IPS-18c (cell line): ENCODE data around the gene NOL7.

Experiments used
- H3K4me3 ChIP-seq: 2 replicates; pipeline ENCODE4 v1.7.0; 2013; ENCODE audit warnings: low read depth, mild to moderate bottlenecking, low read length, moderate library complexity; ENCODE audit not compliant: insufficient read depth
- H3K9me3 ChIP-seq: one replicate; pipeline ENCODE4 v1.6.1; 2013; ENCODE audit warnings: mild to moderate bottlenecking, low read length, moderate library complexity; ENCODE audit not compliant: control insufficient read depth, insufficient read depth

Gene NOL7

DNA sequence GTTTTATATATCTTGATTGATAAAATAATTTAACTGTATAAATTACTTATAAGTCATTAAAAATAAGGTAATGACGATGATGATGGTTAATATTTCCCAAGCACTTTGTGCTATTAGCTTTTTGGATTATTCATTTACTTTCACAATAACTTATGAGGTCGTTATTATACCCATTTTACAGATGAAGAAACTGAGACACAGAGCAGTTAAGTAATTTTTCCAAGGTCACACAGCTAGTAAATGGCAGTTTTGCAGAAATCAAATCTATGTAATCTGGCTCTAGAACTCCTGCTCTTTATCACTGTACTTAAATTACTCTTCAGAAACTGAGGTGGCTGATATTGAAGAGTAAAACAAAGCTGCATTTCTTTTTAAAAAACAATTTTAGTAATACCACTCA lies 18.2 kb downstream of the NOL7 start:
- Histone ChIP-seq H3K9me3 (no peaks in the 10 kb centered on the region), H3K4me3 (no peak overlapping the region)

DNA sequence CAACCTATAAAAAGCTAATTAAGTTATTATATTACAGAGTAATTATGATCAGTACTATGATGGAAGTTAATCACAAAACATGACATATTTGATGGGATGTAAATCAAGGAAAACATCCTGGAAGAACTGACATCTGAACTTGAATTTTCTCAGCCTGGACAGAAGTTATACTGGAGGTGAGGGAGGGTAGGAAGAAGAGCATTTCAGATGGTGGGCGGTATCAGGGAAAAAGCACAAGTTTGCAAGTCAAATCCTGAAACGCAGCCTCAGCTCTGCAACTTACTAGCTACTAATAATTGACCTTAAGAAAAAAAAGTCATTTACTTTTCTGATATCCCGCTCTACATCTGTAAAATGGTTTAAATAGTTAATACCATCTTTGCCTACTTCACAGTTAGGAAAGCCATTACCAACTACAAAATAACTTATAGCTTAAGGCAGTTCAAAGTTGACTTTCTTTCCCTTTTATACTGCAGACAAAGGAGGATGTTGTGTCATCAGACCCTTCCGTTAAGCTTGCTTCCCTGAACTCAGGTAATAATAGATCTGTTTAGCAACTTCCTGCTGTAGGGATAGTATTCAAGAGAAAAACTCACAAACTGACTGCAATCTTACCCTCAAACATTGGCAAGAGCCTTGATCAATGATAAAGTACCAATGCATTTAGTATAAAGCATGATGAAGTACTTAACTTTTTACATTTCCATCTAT lies 21.0 kb downstream of the NOL7 start:
- H3K4me3 ChIP-seq, result no peak overlapping the region

DNA sequence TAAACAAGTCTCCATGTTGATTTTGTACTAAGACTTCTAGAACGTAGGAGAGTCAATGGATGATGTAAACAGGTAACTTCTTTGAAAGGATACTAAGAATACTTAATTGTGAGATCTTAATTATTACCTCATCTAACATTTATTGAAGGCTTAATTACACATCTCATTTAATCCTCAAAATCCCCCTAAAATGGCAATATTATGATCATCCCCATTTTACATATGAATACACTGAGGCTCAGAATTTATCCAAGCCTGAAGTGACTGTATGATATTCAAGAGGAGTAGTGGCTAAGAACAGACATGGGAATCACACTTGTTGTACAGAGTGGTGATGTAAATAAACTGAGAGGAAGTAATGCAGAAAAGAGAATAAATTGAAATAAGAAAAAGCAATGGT lies 22.9 kb downstream of the NOL7 start:
- Histone ChIP-seq H3K4me3 (no peak overlapping the region), H3K9me3 (no peaks in the 10 kb centered on the region)

More for the DNA sequence above, 21.0 kb downstream of the NOL7 start:
- no peaks in the 10 kb centered on the region for H3K9me3 ChIP-seq

DNA sequence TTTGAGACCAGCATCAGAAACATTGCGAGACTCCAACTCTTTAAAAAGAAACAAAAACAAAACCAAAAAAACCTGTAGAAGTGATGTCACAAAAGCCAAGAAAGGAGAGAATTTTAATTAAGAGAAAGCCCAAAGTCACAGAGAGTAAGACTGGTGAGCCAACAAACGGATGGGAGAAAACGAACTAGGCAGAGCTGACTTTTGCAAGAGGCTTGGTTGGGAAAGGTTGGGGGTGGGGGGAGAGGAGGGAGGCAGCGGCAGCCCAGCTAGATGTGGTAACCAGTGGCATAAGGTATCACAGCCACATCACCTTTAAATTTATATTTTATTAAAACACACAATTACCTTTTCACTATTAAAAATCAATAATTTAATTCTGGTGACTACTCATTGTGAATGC lies 23.5 kb downstream of the NOL7 start:
- Histone ChIP-seq H3K9me3 (no peaks in the 10 kb centered on the region), H3K4me3 (no peak overlapping the region)

DNA sequence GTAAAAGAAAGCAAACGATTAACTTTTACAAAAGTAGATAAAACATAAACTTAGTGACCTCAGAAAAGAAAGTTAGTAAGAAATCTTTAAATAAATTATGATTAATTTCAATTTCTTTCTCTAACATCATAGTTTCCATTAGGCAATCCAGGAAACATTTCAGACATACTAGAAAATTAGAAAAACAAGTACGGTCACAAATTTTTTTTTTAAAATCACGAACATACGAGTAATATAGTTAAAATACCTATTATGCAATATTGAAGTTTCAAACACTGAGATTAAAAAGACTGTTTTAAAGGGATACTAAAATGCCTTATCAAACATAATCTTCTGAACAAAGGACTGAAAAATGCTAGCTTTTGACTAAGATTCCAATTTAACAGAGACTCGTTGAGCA lies 26.2 kb downstream of the NOL7 start:
- no peaks in the 10 kb centered on the region for H3K9me3 ChIP-seq
- no peak overlapping the region for H3K4me3 ChIP-seq

DNA sequence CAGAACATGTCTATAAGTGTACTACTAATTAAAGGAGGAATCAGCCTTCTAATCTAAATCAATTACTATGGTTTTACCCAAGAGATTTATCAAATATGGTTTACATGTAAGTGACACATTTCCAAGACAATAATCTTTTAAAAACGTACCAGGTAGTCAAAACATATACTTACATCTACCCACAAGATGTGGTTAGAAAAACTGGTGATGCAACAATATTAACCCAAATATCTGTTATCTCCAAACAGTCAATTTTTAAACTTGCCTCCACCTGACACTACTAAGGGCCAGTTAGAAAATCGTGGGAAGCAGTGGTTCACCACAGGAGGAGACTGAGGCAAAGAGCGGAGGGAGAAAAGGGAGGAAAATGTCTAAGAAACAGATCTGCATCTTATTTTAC lies 28.0 kb downstream of the NOL7 start:
- Histone ChIP-seq H3K9me3 (no peaks in the 10 kb centered on the region), H3K4me3 (no peak overlapping the region)

DNA sequence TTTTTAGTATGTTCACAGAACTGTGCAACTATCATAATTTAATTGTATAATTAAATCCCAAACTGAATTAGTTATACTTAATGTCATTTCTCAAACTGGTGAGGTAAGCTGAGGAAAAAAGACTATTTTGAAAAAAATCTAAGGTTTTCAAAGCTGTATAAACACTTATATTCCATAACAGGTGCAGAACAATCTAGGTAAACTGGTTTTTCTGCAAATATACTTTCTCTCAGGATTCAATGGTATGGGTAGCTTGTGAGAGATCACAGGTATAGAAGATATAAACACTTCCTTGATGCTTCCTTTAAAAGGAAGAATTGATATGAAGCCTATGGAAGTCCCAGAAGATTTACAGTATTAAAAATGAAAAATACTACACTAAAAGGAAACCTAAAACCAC lies 33.7 kb downstream of the NOL7 start:
- Histone ChIP-seq H3K4me3 (no peak overlapping the region), H3K9me3 (no peaks in the 10 kb centered on the region)

DNA sequence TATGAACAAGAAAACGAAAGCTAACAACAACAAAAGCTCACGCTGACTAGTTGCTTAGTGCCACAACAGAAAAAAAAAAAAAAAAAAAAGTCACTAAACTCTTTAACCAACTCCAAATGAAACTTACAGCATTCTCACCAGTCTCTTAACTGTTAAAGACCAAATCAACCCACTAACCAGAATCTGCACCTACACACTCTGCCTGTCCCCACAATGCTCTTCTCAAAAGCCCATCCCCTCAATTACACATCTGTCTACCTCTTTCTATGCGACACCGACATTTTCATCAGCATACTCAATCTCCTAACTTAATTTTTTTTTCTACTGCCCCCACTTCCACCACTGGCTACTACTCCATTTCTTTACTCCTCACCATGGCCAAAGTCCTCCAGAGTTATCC lies 34.3 kb downstream of the NOL7 start:
- no peak overlapping the region for H3K4me3 ChIP-seq
- no peaks in the 10 kb centered on the region for H3K9me3 ChIP-seq

DNA sequence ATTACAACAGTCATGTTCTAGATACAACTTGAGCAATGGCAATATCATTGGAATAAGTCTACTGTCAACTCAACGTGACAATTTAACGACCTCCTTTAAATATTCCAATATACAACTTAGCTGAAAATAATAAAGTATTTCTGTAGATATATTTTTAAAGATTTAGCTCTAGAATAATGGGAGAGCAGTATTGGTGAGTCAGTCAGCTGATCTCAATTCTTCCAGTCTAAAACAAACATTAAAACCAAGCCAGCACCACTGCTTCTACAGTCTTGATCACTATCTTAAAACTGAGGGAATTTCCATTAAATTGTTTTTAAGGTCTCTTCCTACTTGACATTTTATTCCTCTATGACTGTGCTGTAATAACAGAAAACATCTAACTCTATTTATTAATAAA lies 38.2 kb downstream of the NOL7 start:
- H3K9me3 ChIP-seq, result no peaks in the 10 kb centered on the region
- H3K4me3 ChIP-seq, result no peak overlapping the region

DNA sequence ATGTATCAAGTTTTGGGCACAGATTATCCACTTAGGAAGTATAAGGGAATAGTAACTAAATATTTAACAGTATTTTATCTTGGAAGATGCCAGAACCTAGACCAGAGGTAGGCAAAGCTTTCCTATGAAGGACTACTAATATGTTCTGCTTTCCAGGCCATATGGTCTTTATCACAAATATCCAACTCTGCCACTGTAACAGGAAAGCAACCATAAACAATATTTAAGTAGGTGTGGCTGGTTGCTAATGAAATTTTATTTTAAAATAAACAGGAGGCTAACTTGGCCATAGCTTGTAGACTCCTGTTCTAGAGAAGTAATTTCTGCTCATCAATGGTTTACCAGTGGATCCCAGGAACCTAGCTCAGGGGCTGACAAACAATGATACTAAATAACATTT lies 39.4 kb downstream of the NOL7 start:
- H3K4me3 ChIP-seq, result no peak overlapping the region
- H3K9me3 ChIP-seq, result no peaks in the 10 kb centered on the region

DNA sequence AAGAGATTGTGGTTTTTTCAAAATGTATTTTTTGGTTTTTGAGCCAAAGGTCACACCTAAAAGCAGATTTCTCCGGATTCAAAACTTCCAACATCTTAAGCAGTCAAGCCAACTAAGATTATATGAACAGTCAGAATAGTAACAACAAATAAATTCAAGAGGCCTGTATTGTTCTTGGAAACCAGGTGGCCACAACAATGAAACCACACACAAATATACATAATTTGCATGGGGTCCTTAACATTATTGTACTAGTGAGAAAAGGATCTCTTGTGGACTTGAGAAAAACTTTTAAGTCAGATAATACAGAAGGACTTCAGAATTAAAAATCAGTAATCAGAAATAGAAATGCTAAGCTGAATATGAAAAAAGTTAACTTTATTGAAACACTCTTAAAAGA lies 40.6 kb downstream of the NOL7 start:
- Histone ChIP-seq H3K9me3 (no peaks in the 10 kb centered on the region), H3K4me3 (no peak overlapping the region)

DNA sequence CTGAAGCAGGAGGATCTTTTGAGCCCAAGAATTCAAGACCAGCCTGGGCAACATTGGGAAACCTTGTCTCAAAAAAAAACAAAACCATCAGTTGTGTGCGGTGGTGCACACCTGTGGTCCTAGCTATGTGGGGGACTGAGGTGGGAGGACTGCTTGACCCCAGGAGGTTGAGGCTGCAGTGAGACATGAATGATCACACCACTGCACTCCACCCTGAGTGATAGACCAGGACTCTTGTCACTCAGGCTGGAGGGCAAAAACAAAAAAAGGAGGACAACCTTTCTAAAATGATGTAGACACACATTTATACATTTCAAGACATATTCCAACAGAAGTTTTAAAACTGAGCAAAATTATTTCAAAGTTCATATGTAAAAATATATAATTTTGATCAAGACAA lies 45.1 kb downstream of the NOL7 start:
- no peak overlapping the region for H3K4me3 ChIP-seq
- no peaks in the 10 kb centered on the region for H3K9me3 ChIP-seq

DNA sequence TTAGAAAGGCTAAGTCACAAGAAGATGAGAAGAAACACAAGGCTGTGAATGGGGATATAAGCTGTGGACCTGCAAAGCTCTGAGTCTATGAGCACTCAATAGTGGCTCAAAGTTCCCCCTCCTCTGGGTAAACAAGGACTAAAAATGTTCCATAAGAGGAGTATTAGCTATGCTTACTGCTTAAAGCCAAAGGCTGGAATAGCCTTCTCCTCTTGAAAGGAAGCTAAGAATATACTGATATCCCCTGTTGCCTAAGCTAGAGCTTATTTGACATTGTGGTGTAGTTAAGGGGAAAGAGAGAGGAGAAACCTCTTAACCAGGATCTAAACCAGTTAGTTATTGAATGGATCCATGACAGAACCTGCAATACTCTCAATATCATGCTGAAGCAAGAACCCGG lies 45.8 kb downstream of the NOL7 start:
- Histone ChIP-seq H3K9me3 (no peaks in the 10 kb centered on the region), H3K4me3 (no peak overlapping the region)

DNA sequence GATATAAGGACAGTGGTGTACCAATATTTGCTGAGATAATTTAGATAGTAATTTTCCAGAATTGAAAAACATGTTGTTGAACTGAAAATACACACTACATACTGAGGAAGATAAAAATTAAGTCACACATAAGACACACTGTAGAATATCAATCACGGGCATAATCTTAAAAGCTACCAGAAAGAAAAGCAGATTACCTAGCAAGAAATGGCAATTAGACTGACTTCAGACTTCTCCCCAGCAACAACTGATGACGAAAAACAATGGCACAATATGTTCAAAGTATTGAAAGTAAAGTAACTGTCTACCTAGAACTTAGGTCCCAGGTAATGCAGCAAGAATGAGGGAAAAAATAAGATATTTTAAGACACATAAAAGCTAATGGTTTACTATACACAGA lies 46.5 kb downstream of the NOL7 start:
- no peaks in the 10 kb centered on the region for H3K9me3 ChIP-seq
- no peak overlapping the region for H3K4me3 ChIP-seq

DNA sequence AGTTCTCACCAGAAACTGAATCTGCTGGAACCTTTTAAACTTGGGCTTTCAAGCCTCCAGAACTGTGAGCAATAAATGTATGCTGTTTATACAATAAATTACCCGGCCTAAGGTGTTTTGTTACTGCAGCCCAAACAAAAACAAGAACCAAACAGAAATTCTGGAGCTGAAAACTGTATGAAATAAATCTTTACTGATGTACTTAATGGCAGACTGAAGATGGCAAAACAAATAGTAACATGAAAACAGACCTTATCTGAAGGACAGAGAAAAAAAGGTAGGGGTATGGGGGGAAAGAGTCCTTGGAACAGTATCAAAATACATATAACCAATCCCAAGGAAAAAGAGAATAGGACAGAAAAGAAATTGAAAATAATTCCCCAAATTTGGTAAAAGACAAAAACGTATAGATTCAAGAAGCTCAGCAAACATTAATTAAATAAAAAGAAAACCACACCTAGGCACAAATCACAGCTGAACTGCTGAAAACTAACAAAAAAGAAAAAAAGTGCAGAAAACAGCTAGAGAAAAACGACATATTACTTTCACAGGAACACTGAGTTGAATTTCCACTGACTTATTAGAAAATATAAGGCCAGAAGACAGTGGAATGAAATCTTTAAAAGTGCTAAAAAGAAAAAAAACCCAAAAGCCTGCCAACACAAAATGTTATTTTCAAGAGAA lies 47.7 kb downstream of the NOL7 start:
- Histone ChIP-seq H3K4me3 (no peak overlapping the region), H3K9me3 (no peaks in the 10 kb centered on the region)

DNA sequence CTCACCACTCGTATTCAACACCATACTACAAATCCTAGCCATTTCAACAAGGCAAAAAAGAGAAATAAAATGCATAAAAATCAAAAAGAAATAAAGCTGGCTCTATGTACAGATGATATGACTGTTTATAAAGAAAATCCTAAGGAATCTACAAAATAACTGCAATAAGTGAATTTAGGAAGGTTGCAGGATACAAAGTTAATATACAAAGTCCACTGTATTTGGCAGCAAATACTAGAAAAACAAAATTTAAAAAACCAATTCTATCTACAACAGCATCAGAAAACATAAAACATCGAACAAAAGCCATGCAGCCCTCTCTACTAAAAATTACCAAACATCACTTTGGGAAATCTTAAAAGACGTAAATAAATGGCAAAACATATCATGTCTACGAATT lies 48.9 kb downstream of the NOL7 start:
- H3K9me3 ChIP-seq, result no peaks in the 10 kb centered on the region
- no peak overlapping the region for H3K4me3 ChIP-seq

DNA sequence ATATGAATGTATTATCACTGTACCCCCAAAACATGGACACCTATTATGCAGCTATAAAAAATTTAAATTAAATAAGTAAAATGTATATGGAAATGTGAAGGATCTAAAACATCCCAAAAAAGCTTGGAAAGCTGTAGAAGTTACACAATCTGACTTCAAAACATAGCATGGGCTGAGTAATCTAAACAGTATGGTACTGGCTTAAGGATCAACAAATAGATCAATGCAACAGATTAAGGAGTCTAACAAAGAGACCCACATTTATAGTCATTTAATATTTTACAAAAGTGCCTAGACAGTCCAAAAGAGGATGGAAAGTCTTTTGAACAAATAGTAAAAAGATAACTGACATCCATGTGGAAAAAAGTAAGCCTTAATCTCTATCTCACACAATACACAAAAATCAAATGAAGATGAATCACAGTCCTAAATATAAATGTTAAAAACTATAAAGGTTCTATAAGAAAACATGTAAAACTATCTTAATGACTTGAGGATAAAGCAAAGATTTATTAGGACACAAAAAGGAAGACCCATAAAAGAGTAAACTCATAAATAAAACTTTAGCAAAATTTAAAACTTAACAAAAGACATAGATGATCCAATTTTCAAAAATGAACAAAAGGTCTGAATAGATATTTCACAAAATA lies 49.7 kb downstream of the NOL7 start:
- Histone ChIP-seq H3K9me3 (no peaks in the 10 kb centered on the region), H3K4me3 (no peak overlapping the region)
